Epithelial cell of esophagus (primary cell): ENCODE data around the gene SYNPR.

Source experiments
- DNase-seq: peaks from one replicate; pipeline ENCODE4 v3.0.0; 2010; ENCODE audit warnings: low read depth
- H3K4me3 ChIP-seq: 2 replicates; pipeline ENCODE4 v1.5.1; 2011; ENCODE audit warnings: mild to moderate bottlenecking, low read length, control low read depth
- TF ChIP-seq, protein P1 (sequence below): IDR thresholded peaks from 2 replicates; pipeline ENCODE4 v1.5.1; 2011; ENCODE audit warnings: low read depth, mild to moderate bottlenecking, low read length, control low read depth, inconsistent platforms; ENCODE audit not compliant: insufficient read depth; ENCODE audit errors: missing control alignments

SYNPR gene

DNA sequence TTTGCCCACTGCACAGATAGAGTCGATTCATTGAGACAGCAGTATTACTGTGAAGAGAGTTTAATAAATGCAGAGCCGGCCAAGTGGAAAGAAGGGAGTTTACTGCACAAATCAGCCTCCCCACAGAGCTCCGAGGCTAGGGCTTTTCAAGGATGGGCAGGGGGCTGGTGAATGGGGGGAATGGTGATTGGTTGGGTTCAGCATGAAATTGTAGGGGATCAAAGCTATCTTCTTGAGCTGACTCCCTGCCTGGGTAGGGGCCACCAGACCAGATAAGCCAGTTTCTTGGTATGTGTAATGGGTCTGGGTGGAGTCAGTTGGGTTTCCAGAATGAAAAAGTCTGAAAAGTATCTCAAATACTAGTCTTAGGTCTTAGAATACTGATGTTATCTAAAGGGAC lies 66.6 kb downstream of the SYNPR start:
- TF ChIP-seq, protein P1, sequence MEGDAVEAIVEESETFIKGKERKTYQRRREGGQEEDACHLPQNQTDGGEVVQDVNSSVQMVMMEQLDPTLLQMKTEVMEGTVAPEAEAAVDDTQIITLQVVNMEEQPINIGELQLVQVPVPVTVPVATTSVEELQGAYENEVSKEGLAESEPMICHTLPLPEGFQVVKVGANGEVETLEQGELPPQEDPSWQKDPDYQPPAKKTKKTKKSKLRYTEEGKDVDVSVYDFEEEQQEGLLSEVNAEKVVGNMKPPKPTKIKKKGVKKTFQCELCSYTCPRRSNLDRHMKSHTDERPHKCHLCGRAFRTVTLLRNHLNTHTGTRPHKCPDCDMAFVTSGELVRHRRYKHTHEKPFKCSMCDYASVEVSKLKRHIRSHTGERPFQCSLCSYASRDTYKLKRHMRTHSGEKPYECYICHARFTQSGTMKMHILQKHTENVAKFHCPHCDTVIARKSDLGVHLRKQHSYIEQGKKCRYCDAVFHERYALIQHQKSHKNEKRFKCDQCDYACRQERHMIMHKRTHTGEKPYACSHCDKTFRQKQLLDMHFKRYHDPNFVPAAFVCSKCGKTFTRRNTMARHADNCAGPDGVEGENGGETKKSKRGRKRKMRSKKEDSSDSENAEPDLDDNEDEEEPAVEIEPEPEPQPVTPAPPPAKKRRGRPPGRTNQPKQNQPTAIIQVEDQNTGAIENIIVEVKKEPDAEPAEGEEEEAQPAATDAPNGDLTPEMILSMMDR, result no peak
- peak; percentile 53 for DNase-seq
- no peak overlapping the region for H3K4me3 ChIP-seq

DNA sequence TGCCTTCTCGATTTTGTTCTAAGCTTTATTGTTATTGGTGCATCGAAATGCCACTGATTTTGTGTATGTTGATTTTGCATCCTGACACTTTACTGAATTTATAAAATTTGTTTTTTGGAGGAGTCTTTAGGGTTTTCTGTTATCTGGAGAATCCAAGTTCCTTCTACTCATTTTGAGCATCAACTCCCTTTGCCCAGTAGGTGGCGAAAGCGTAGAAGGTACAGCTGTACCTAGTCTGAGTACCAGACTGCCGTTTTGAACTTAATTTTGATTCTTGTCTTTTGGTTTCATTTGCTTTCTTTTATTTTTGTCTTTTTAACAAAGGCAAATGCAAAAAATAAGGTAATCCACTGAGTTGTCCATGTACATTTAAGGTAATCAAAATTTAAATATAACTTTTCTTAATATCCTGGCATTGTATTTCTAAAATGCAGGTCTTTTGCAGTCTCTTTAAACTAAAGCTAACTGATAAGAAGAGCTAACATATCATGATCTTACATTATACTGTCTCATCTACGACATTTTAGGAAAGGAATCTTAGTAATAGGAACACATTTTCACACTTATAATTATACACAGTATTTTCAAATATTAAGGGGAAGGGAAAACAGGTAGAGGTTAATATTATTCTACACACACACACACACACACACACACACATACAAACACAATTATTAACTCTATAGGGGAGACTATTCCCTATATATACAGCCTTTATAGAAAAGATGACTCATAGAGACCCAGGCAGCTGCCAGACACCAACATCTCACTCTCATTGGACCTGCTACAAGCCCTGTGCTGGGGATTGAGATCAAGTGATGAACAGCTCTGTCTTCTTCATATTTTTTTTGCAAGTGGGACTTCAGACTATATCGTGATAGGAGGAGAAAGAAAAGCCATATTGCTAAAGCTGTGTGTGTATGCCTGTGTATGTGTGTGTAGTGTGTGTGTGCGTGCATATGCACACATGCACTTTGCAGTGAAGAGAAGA lies 71.8 kb downstream of the SYNPR start:
- no peak overlapping the region for H3K4me3 ChIP-seq
- TF ChIP-seq, protein P1, result peak; percentile 94
- DNase-seq, result peak; percentile 71

DNA sequence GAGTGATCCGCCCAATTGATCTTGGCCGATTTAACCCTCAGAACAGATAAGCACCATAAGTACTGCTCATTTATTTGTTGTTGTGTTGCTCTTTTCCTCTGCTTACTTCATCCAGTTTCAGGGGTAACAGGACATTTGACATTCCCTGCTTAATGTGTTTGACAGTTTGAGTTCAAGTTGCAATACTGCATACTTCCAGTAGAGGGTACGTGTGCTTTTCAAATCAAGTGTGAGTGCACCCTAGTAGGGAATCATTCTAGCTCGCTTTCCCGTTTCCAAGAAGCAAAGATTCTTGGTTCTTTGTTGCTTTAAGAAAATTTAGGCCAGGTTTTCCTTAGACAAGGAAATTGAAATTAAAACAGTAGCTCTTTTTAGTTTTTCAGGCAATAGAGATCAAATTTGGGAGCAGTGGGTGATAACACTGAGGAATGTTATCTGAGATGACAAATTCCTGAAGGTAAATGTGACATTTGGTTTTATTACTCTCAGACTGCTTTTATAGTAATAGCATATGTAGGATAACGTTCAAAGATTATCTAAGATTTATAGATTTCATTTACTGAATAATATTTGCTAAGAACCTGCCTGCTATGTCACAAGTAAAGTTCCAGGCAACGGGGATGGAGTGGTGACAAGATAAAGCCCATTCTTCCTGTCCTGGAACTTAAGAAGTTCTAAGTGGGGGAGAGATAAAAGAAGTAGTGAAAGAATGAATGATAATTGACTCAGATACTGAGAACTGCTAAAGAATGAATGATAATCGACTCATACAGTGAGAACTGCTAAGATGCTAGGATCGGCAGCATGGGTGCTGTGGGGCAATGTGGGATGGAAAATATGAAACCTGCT lies 73.3 kb downstream of the SYNPR start:
- H3K4me3 ChIP-seq, result no peak overlapping the region
- DNase-seq, result peak; percentile 73
- TF ChIP-seq, protein P1, result peak; percentile 89

DNA sequence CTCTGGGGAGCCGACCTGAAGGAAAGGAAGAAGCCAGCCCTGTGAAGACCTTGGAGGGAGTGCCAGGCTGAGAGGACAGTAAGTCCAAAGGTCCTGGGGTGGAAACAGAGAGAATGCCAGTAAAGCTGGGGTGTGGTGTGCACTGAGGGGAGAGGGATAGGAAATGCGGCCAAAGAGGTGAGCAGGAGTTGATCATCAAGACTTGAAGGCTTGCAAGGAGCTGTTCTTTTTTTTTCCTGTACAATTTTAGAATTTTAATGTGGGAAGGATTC lies 73.8 kb downstream of the SYNPR start:
- H3K4me3 ChIP-seq, result no peak overlapping the region
- no peak for DNase-seq
- TF ChIP-seq, protein P1, result no peak

DNA sequence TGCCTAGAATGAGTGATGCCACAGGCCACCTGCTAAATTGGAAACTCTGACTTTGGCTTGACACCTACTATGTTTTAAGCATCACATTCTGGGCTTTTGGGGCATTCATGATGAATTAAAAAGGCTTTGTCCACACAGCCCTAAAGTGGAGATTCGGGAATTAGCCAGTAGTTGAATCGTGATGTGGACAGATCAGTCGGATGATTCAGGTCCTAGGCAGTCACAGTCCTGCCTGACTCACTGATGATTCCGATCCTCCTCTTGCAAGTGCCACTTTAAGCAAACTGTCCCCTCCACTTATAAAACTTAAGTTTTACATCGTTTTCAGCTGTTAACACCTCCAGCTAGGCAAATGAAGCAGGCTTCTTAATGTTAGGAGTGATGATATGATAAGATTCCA lies 75.3 kb downstream of the SYNPR start:
- DNase-seq, result peak; percentile 73
- no peak overlapping the region for H3K4me3 ChIP-seq
- TF ChIP-seq, protein P1, result no peak

DNA sequence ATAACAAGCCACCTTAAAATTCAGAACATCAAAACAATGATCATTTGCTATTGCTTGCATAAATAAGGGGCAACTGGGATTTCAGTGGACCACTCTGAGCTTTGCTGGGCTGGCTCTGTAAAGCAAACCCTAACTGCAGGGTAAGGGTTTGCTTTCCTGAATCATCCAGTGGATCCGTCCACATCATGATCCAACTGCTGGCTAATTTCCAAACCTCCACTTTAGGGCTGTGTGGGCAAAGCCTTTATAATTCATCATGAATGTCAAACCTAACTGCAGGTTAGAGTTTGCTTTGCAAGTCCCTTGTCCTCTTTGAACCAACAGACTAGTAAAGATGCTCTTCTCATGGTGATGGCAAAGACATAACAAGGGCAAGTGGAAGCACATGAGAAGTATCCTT lies 76.1 kb downstream of the SYNPR start:
- TF ChIP-seq, protein P1, result no peak
- DNase-seq, result peak; percentile 7
- H3K4me3 ChIP-seq, result no peak overlapping the region

DNA sequence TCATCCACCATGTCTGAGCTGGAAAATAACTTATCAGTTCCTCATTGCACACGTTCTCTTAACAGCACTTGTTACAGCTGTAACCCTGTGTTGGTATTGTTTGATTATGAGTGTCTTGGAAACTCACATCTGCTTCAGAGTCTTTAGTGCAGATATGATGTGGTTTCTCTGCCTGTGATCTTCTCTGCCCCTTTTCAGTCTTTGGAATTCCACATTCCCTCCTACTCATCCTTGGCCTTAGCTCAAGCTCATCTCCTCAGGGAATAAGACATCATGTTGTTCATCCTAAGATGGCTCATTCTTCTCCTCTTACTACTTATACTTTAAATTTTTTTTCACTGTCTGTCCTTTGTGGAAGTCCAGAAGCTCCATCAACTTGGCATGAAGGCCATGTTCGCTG lies 77.7 kb downstream of the SYNPR start:
- TF ChIP-seq, protein P1, result no peak
- no peak overlapping the region for H3K4me3 ChIP-seq
- no peak for DNase-seq
